Omental fat pad (tissue), 4 donors: ENCODE results near the gene CACHD1. TPM values are rescaled to one million over a fixed set of nuclear protein-coding genes. Genes with fewer than 3 reads are reported as not detected.

Experiments
- ATAC-seq: fragments of 150-250 bp; one replicate; pipeline ENCODE4 v1.9.1; 2016; ENCODE audit warnings: mild to moderate bottlenecking, moderate library complexity; ENCODE audit not compliant: low FRiP score
- DNase-seq: peaks from one replicate; pipeline ENCODE4 v3.0.0-alpha.2; 2019; ENCODE audit warnings: low spot score
- total RNA-seq, 4 donors: library from RNA; depleted of rRNA; stranded (reverse); fragments of >200 nt; gene quantifications; one replicate each; pipeline ENCODE4 v1.1.0, GENCODE V29; 2016
- TF ChIP-seq, protein P1 (sequence below), 3 donors: fragments of 450-650 bp; IDR thresholded peaks; one replicate each; pipeline ENCODE4 v1.5.1; 2016 to 2017; ENCODE audit warnings: antibody characterized with exemption in 3 of 3, mild to moderate bottlenecking in 3 of 3, moderate library complexity in 2 of 3

Gene CACHD1
- total RNA-seq, 4 donors from 2014 or later = 23.0 to 26.0 (median 23.9) TPM

- ATAC-seq (no peak), DNase-seq (no peak)
- TF ChIP-seq, protein P1, sequence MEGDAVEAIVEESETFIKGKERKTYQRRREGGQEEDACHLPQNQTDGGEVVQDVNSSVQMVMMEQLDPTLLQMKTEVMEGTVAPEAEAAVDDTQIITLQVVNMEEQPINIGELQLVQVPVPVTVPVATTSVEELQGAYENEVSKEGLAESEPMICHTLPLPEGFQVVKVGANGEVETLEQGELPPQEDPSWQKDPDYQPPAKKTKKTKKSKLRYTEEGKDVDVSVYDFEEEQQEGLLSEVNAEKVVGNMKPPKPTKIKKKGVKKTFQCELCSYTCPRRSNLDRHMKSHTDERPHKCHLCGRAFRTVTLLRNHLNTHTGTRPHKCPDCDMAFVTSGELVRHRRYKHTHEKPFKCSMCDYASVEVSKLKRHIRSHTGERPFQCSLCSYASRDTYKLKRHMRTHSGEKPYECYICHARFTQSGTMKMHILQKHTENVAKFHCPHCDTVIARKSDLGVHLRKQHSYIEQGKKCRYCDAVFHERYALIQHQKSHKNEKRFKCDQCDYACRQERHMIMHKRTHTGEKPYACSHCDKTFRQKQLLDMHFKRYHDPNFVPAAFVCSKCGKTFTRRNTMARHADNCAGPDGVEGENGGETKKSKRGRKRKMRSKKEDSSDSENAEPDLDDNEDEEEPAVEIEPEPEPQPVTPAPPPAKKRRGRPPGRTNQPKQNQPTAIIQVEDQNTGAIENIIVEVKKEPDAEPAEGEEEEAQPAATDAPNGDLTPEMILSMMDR (IDR thresholded peaks at IDR 0.05) = no peak
Measured at GRCh38 chr1:64478594-64479470, 8.9 kb downstream of the CACHD1 start.

DNA sequence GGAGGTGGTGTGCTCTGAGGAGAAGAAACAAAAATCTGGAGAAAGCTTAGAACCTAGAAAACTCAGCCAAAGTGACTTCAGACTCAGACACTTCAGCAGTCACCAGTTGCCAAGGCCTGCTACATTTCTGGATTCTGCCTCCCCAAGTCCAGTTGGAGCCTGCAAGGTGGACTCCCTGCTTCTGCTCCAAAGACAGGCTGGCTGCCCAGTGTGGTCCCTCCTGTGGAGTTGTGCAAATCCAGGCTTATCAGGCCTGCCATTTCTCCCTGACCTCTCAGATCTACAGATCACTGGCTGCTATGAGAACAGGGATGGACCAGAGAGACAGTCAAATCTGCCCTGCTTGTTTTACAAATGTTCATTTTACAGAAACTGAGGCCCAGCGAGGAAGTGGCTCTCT lies 9.9 kb downstream of the CACHD1 start:
- no peak for ATAC-seq

GRCh38 chr1:64480999-64481772 lies 11.3 kb downstream of the CACHD1 start:
- no peak for DNase-seq
- no peak for ATAC-seq
- TF ChIP-seq, protein P1 (IDR thresholded peaks at IDR 0.05) = no peak

More for the DNA sequence above, 9.9 kb downstream of the CACHD1 start:
- no peak for DNase-seq
- TF ChIP-seq, protein P1 (IDR thresholded peaks at IDR 0.05) = no peak

DNA sequence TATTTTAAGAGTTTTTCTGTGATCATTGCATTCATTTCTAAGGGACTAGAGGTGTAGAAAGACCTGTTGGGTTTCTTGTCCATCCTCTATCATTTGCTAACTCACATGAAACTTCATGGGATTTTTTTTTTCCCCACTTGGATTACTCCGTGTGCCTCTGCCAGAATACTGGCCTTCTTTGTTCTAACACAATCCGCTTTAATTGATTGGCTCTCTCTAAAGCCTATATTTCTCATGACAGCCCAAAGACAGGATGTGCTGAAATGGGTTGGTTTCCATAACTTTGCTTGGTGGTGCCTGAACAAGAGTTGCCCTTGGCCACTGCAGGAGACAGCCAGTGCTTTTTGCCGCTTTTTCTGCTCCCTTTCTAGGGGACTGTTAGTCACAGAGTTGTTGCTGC lies 12.2 kb downstream of the CACHD1 start:
- TF ChIP-seq, protein P1 (IDR thresholded peaks at IDR 0.05) = no peak
- ATAC-seq (no peak), DNase-seq (no peak)

DNA sequence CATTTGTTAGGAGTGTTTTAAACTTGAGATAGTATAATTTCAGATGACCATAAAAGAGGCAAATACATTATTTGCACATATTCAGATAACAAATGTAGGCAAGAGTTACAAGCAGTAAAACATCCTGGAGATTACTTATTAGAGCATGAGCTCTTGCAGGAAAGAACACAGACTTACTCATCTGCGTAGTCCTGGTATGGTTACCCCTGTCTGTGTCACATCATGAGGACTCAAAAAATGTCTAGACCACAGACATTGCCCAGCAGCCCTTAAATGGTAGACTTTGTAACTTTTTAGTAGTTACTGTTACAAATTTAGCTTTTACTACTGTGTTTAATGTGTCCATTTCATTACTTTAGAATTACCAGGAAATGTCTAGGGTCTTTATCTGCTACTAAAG lies 12.8 kb downstream of the CACHD1 start:
- TF ChIP-seq, protein P1 (IDR thresholded peaks at IDR 0.05) = no peak
- no peak for DNase-seq
- ATAC-seq = no peak

DNA sequence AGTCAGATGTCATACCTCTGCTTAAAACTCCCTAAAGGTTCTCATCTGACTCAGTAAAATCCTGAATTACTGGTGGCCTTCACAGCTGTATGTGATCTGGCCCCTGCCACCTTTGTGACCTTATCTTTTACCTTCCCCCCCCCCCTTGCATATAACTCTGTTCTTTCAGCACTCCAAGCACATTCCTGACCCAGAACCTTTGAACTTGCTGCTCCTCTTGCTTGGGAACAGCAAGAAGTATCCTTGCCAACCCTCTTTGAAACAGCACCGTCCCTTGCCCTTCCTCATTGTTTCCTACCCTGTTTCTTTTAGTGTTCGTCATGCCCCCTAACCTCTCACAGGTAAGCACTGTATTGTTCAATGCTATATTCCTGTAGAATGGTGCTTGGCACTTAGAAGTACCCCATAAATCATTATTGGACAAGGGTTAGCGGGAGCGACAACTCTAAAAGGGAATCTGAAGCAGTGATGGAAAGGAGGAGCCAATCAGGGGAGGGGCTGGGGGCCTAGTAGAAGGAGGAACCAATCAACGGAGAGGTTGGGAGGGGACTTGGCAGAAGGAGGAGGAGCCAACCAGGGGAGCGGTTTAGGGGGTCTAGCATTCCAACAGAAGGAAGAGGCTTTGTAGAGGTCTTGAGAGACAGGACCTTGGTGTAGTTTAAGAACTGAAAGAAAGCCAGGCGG lies 13.9 kb downstream of the CACHD1 start:
- ATAC-seq (no peak), DNase-seq (no peak)
- TF ChIP-seq, protein P1 (IDR thresholded peaks at IDR 0.05) = no peak
